GM13977 (cell line): Measurements from ENCODE around the gene PSMC2.

Source experiments
- DNase-seq: peaks from one replicate; pipeline ENCODE4 v3.0.0; 2012; ENCODE audit warnings: low spot score
- CTCF ChIP-seq: IDR thresholded peaks from 2 replicates; pipeline ENCODE4 v1.5.1; 2012; ENCODE audit warnings: mild to moderate bottlenecking, control low read depth; ENCODE audit not compliant: insufficient read depth; ENCODE audit errors: extremely low read depth, missing control alignments
- in situ Hi-C: fragments of 300-500 bp; cut with MboI; formaldehyde crosslinking; loops from one replicate; pipeline ENCODE4 v1.12.0; 2022; ENCODE audit warnings: low sequenced_read_pairs, low pct_unique_long_range_greater_than_20kb, mixed read lengths, inconsistent platforms; ENCODE audit not compliant: unreplicated experiment

The PSMC2 gene

GRCh38 chr7:103369432-103369831 lies 22.0 kb downstream of the PSMC2 start:
- TF ChIP-seq CTCF: no peak
- DNase-seq: no peak
- in situ Hi-C loops: no loop called here

DNA sequence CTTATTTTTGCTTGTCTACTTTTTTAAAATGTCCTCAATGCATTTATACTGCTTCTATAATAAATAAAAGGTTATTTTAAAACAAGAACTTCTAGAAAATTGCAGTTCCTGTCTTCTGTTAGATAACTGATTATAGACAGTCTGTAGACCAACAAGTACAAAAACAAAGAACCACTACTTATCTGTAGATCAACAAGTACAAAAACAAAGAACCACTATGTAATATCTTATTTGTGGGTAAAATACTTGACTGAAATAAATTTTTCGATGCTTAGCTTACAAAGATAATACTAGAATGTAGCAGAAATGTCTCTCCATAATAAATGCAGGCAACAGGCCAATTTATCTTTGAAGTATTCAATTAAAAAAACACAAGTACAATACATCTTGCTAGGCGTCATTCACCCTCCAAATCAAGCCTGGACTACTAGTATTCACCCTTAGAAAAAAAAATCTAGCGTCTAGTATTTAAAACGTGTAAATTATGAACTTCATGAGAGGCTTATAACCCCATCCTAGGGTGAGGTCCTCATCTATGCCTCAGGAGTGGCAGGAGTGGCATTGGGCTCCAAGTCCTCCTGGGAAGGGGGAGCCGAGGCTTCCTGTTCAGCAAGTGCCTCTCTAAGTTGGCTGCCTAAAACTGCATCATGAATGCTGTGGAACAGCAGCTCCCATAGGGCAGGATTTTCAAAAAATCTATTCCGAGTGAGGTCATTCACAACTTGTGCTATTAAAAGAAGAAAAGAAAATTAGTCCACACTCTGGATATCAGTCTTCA lies 26.6 kb downstream of the PSMC2 start:
- no peak for DNase-seq
- no peak for TF ChIP-seq CTCF
- in situ Hi-C loops: no loop called here

DNA sequence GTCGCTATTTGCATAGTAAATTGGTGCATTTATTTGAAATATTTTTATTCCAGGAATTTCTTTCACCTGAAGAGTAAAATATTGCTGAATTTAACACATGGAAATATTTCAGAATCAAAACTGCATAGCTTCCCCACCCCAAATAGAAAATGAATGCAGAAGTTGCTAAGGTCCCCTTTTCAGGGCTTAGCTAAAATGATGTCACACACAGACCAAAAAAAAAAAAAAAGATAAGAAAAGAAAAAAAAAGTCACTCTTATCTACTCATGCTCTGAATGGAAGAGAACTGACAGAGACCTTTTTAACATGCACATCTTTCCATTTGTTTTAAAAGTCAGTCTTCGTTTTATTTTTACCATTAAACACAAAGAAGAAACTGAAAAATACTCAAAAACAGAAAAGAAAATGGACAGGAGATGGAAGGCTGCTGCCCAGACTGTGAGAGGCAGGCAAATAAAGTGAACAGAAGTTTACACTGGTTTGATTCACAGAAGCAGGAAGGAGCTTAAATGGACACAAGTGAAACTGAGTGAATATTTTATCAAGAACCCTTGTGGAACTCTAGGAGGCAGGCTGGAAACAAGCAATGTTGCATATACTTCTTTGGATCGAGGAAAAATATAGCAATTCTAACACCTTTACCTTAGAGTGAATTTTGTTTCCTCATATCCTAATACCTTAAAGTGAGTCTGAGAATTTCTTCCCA lies 32.0 kb downstream of the PSMC2 start:
- in situ Hi-C loops: no loop called here
- DNase-seq: no peak
- no peak for TF ChIP-seq CTCF

DNA sequence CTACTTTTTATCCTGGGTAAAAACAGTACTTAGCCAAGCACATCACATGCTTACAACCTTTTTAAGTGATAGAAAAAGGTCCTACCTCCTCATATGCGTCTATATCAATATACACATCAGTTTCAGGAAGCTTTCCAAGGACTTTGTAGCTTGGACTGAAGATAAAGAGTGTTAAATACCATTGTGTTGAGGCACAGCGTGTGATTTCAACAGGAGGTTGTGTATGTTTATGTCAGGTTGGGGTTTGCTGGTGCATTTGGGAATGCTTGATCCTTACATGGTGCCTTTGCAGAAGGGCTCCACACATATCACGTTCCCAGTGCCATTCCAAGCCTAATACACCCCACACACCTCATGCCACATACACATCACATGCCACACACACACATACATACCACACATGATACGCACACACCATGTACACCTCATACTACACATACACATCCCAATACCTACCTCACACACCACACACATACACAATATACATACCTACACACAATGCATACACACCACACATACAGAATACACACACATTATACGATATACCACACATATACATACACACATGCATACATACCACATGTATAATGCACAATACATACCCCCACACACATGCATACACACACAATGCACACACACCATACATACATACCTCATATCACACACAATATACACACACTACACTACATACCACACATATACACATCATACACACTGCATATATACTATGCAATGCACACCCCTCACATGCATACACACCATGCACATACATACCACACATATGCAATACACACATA lies 33.1 kb downstream of the PSMC2 start:
- in situ Hi-C loops: no loop called here
- TF ChIP-seq CTCF: no peak

DNA sequence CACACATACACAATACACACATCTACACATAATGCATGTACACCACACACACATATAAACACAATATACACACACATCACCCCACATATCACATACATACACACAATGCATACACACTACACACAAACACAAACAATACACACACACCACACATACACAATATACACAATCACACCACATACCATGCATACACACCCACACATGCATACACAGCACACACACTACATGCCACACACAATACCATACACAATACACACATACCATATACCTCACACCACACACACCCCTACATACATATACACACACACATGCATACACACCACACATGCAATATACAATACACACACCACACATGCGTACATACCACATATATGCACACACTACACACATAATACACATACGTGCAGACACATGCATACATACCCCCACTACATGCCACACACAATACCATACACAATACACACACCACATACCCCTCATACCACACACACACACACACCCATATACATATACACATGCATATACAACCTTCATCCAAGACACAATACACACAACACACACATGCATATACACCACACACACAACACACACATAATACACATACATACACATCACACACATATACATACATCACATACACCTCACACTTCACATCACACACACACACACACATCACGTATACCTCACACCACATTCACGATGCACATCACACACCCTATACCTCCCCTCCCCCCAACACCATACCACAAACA lies 34.0 kb downstream of the PSMC2 start:
- no peak for DNase-seq
- no peak for TF ChIP-seq CTCF
- in situ Hi-C loops: no loop called here

More for the DNA sequence above, 33.1 kb downstream of the PSMC2 start:
- DNase-seq: no peak

DNA sequence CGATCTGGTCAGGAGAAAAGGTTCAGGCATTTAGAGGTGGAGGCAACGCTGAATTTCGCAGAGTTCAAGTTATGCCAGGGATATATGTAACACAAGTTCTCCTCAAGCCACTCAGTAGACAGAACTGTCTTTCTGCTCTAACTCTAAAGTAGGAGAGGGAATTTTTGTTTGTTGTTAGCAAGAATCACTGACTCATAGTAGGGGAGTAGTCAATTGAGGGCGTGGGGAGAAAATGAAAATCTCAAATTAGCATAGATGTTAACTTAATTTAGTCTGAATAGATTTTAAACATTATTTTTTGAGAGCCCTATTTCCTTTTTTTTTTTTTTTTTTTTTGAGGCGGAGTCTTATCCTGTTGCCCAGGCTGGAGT lies 34.6 kb downstream of the PSMC2 start:
- no peak for TF ChIP-seq CTCF
- in situ Hi-C loops: no loop called here
- DNase-seq: no peak
